HepG2 (cell line): Measurements from ENCODE around the gene TMEM134. TPM values are rescaled to one million over a fixed set of nuclear protein-coding genes. Genes with fewer than 3 reads are reported as not detected.
A peak's percentile ranks its signal among the peaks of the same experiment; 100 is the strongest.

Source experiments
- ATM ChIP-seq: fragments of 450-650 bp; IDR thresholded peaks from 2 replicates; pipeline ENCODE4 v1.7.1; 2017; ENCODE audit warnings: mild to moderate bottlenecking, borderline replicate concordance
- ERF ChIP-seq: IDR thresholded peaks from 2 replicates; pipeline ENCODE4 v1.6.1; 2018; ENCODE audit warnings: missing biosample characterization, missing genetic modification reagents
- FOXA3 ChIP-seq: IDR thresholded peaks from 2 replicates; pipeline ENCODE4 v1.6.1; 2016; ENCODE audit warnings: missing genetic modification reagents, missing compliant biosample characterization
- GZF1 ChIP-seq: sonication (generic); formaldehyde crosslinking; IDR thresholded peaks from 2 replicates; pipeline ENCODE4 v1.5.1; 2020; ENCODE audit warnings: mild to moderate bottlenecking, missing genetic modification reagents
- KMT2B ChIP-seq: IDR thresholded peaks from 2 replicates; pipeline ENCODE4 v1.6.1; 2016; ENCODE audit warnings: missing genetic modification reagents, missing compliant biosample characterization
- POLR2G ChIP-seq: fragments of 200-400 bp; formaldehyde crosslinking; IDR thresholded peaks from 2 replicates; pipeline ENCODE4 v1.6.1; 2018; ENCODE audit warnings: mild to moderate bottlenecking, low read depth, low read length, moderate library complexity
- SOX6 ChIP-seq, 2 experiments: fragments of 450-650 bp in 1 of 2; sonication (generic) in 1 of 2; formaldehyde crosslinking in 1 of 2; IDR thresholded peaks; 2 replicates each; pipeline versions ENCODE4 v1.4.0 to v1.6.1; 2017 to 2020; ENCODE audit warnings: antibody characterized with exemption in 1 of 2, mild to moderate bottlenecking in 1 of 2, missing genetic modification reagents in 1 of 2
- TFAP4 ChIP-seq: sonication (generic); IDR thresholded peaks from 2 replicates; pipeline ENCODE4 v1.6.1; 2016; ENCODE audit warnings: low read depth, borderline replicate concordance
- TOE1 ChIP-seq: sonication (generic); formaldehyde crosslinking; IDR thresholded peaks from 2 replicates; pipeline ENCODE4 v1.4.0; 2020; ENCODE audit warnings: mild to moderate bottlenecking, missing genetic modification reagents
- ZNF10 ChIP-seq: sonication (generic); formaldehyde crosslinking; IDR thresholded peaks from 2 replicates; pipeline ENCODE4 v1.4.0; 2020; ENCODE audit warnings: mild to moderate bottlenecking, low read depth, missing genetic modification reagents, borderline replicate concordance
- ZNF546 ChIP-seq: sonication (generic); formaldehyde crosslinking; conservative IDR thresholded peaks from 2 replicates; pipeline ENCODE4 v1.8.1; 2023; ENCODE audit warnings: mild to moderate bottlenecking, missing genetic modification reagents
- ZNF556 ChIP-seq: sonication (generic); formaldehyde crosslinking; IDR thresholded peaks from 2 replicates; pipeline ENCODE4 v1.4.0; 2020; ENCODE audit warnings: mild to moderate bottlenecking, missing genetic modification reagents, borderline replicate concordance
- ZNF557 ChIP-seq: sonication (generic); formaldehyde crosslinking; IDR thresholded peaks from 2 replicates; pipeline ENCODE4 v1.4.0; 2020; ENCODE audit warnings: missing genetic modification reagents
- ZNF75D ChIP-seq: sonication (generic); formaldehyde crosslinking; IDR thresholded peaks from 2 replicates; pipeline ENCODE4 v1.8.1; 2023; ENCODE audit warnings: missing genetic modification reagents, mild to moderate bottlenecking, borderline replicate concordance
- ZNF775 ChIP-seq: sonication (generic); formaldehyde crosslinking; IDR thresholded peaks from 2 replicates; pipeline ENCODE4 v1.4.0; 2020; ENCODE audit warnings: missing genetic modification reagents, mild to moderate bottlenecking, moderate library complexity, borderline replicate concordance
- ZNF878 ChIP-seq: sonication (generic); formaldehyde crosslinking; IDR thresholded peaks from 2 replicates; pipeline ENCODE4 v1.8.1; 2023; ENCODE audit warnings: mild to moderate bottlenecking, missing genetic modification reagents, moderate library complexity
- ZSCAN9 ChIP-seq: IDR thresholded peaks from 2 replicates; pipeline ENCODE4 v1.6.1; 2016; ENCODE audit warnings: borderline replicate concordance
- polyA plus RNA-seq, 8 experiments: library from polyadenylated mRNA; depleted of rRNA in 3 of 8; stranded (reverse) in 7 of 8; unstranded in 1 of 8; fragments of >200 nt; fragmentation: Illumina TruSeq in 4 of 8; extraction: Trizol in 4 of 8; gene quantifications; 2 replicates each; pipeline versions ENCODE4 v1.2.1 to v1.2.3, GENCODE V29; 2011 to 2016; ENCODE audit warnings: low read depth in 4 of 8, missing spikeins in 1 of 8, mixed read lengths in 1 of 8; ENCODE audit not compliant: insufficient read depth in 1 of 8
- total RNA-seq, 5 experiments: library from RNA; depleted of rRNA; stranded (reverse); fragments of >200 nt; fragmentation: Illumina TruSeq; extraction: Trizol; gene quantifications; 2 replicates each; pipeline ENCODE4 v1.2.3, GENCODE V29; 2016; ENCODE audit warnings: low read depth in 1 of 5
- TF ChIP-seq, protein P1 (sequence below): sonication (generic); formaldehyde crosslinking; IDR thresholded peaks from 2 replicates; pipeline ENCODE4 v1.8.1; 2023; ENCODE audit warnings: missing genetic modification reagents, inconsistent platforms, borderline replicate concordance
- TF ChIP-seq, protein P2 (sequence below): sonication (generic); formaldehyde crosslinking; IDR thresholded peaks from 2 replicates; pipeline ENCODE4; 2020; ENCODE audit warnings: missing genetic modification reagents, mild to moderate bottlenecking, borderline replicate concordance
- TF ChIP-seq, protein P3 (sequence below), 2 experiments: fragments of 450-650 bp in 1 of 2; sonication (generic) in 1 of 2; formaldehyde crosslinking; IDR thresholded peaks; 2 replicates each; pipeline versions ENCODE4 v1.5.0 to v1.8.0; 2020 to 2022; ENCODE audit warnings: mild to moderate bottlenecking in 1 of 2, missing genetic modification reagents in 1 of 2
- TF ChIP-seq, protein P4 (sequence below): sonication (generic); formaldehyde crosslinking; IDR thresholded peaks from 2 replicates; pipeline ENCODE4 v1.4.0; 2020; ENCODE audit warnings: mild to moderate bottlenecking, low read depth, missing genetic modification reagents

The TMEM134 gene
- total and polyA plus RNA-seq, 2 of the 13 experiments (the other 11 are each of a cell fraction or from before 2014, with no cell fraction given): 6.9 to 26.9 TPM

DNA sequence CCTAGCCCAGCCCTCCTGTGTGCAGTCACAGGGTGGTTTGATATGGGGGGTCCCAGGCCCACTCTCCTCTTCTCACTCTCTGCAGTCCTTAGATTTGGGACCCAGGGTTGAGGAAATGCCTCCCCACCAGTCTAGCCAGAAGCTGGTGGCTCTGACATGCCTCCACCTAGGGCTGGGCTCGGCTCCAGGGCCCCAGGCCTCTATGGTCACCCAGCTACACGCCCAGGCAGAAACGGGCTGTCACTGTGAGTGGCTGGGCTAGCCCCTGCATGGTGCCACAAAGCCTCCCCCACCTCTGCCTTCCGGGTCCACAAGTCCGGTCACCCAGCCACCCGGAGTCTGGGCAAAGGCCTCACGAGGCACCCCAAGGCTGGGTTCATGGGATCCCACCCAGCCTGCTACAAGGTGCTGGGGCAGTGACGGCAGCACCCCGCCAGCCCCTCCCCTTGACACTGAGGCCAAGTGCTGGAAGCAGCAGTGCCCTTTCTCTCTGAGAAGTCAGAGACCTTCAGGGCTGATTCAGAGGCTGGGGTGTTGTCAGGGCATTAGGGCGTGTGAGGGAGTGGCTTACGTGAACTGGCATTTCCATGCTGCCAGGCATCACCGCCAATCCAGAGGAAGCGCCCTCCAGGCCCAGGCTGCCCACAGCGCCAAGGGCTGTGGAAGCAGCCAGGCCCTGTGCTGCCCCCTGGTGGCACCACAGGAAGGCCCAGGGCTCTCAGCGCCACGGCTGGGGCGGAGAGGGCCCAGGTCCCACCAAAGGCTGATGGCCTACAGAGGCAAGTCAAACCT lies 36.8 kb upstream of the TMEM134 start (continued):
- TF ChIP-seq, protein P1, sequence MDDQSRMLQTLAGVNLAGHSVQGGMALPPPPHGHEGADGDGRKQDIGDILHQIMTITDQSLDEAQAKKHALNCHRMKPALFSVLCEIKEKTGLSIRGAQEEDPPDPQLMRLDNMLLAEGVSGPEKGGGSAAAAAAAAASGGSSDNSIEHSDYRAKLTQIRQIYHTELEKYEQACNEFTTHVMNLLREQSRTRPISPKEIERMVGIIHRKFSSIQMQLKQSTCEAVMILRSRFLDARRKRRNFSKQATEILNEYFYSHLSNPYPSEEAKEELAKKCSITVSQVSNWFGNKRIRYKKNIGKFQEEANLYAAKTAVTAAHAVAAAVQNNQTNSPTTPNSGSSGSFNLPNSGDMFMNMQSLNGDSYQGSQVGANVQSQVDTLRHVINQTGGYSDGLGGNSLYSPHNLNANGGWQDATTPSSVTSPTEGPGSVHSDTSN (CRISPR knock-in tag): no peak
- TF ChIP-seq, protein P2, sequence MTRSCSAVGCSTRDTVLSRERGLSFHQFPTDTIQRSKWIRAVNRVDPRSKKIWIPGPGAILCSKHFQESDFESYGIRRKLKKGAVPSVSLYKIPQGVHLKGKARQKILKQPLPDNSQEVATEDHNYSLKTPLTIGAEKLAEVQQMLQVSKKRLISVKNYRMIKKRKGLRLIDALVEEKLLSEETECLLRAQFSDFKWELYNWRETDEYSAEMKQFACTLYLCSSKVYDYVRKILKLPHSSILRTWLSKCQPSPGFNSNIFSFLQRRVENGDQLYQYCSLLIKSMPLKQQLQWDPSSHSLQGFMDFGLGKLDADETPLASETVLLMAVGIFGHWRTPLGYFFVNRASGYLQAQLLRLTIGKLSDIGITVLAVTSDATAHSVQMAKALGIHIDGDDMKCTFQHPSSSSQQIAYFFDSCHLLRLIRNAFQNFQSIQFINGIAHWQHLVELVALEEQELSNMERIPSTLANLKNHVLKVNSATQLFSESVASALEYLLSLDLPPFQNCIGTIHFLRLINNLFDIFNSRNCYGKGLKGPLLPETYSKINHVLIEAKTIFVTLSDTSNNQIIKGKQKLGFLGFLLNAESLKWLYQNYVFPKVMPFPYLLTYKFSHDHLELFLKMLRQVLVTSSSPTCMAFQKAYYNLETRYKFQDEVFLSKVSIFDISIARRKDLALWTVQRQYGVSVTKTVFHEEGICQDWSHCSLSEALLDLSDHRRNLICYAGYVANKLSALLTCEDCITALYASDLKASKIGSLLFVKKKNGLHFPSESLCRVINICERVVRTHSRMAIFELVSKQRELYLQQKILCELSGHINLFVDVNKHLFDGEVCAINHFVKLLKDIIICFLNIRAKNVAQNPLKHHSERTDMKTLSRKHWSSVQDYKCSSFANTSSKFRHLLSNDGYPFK (CRISPR knock-in tag): peak; percentile 63; the same call in 1 of the 2 replicates
- TF ChIP-seq, protein P3, sequence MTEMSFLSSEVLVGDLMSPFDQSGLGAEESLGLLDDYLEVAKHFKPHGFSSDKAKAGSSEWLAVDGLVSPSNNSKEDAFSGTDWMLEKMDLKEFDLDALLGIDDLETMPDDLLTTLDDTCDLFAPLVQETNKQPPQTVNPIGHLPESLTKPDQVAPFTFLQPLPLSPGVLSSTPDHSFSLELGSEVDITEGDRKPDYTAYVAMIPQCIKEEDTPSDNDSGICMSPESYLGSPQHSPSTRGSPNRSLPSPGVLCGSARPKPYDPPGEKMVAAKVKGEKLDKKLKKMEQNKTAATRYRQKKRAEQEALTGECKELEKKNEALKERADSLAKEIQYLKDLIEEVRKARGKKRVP (CRISPR knock-in tag; IDR thresholded peaks at IDR 0.05): no peak
- TF ChIP-seq TFAP4 (peak; percentile 30; the same call in 1 of the 2 replicates), ZNF546 (CRISPR knock-in tag) (peak; percentile 81; the same call in 1 of the 2 replicates), ERF (no peak), SOX6 (IDR thresholded peaks at IDR 0.05) (no peak), SOX6 (CRISPR knock-in tag; IDR thresholded peaks at IDR 0.05) (no peak), ZNF878 (CRISPR knock-in tag) (no peak), KMT2B (CRISPR knock-in tag) (0 out of 2 replicates have a peak, but pooled peaks have one; percentile 41), GZF1 (no peak), ZNF10 (no peak), ZNF775 (CRISPR knock-in tag) (no peak), FOXA3 (peak; percentile 29; the same call in 1 of the 2 replicates), ZNF75D (CRISPR knock-in tag) (no peak), ZNF557 (CRISPR knock-in tag) (no peak), POLR2G (peak; percentile 34; the same call in 1 of the 2 replicates), ZSCAN9 (CRISPR knock-in tag) (no peak), TOE1 (CRISPR knock-in tag) (no peak), ATM (no peak), ZNF556 (CRISPR knock-in tag) (0 out of 2 replicates have a peak, but pooled peaks have one; percentile 71)
- TF ChIP-seq, protein P4, sequence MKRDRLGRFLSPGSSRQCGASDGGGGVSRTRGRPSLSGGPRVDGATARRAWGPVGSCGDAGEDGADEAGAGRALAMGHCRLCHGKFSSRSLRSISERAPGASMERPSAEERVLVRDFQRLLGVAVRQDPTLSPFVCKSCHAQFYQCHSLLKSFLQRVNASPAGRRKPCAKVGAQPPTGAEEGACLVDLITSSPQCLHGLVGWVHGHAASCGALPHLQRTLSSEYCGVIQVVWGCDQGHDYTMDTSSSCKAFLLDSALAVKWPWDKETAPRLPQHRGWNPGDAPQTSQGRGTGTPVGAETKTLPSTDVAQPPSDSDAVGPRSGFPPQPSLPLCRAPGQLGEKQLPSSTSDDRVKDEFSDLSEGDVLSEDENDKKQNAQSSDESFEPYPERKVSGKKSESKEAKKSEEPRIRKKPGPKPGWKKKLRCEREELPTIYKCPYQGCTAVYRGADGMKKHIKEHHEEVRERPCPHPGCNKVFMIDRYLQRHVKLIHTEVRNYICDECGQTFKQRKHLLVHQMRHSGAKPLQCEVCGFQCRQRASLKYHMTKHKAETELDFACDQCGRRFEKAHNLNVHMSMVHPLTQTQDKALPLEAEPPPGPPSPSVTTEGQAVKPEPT: no peak
